CD14-positive monocyte (primary cell): ENCODE results near the gene STRN3. TPM values are rescaled to one million over a fixed set of nuclear protein-coding genes. Genes with fewer than 3 reads are reported as not detected.

Experiments used
- DNase-seq, 3 donors: peaks; one replicate each; pipeline ENCODE4 v3.0.0-alpha.2; 2011 to 2022
- H2AFZ ChIP-seq: 2 replicates; pipeline ENCODE4 v1.6.0; 2012; ENCODE audit warnings: mild to moderate bottlenecking, low read depth, low read length, inconsistent platforms; ENCODE audit not compliant: insufficient read depth, poor library complexity, severe bottlenecking
- H3K27ac ChIP-seq, 2 donors: 1 replicate in 1 of 2; 2 replicates in 1 of 2; pipeline ENCODE4 v1.5.1; 2012 to 2013; ENCODE audit warnings: low read length in 2 of 2, control low read depth in 1 of 2, inconsistent platforms in 1 of 2, low read depth in 1 of 2, mild to moderate bottlenecking in 1 of 2
- H3K27me3 ChIP-seq, 2 donors: one replicate each; pipeline versions ENCODE4 v1.6.0 to v1.6.1; 2011 to 2013; ENCODE audit warnings: low read length in 2 of 2; ENCODE audit not compliant: control insufficient read depth in 2 of 2, insufficient read depth in 2 of 2
- H3K36me3 ChIP-seq, 2 donors: replicated peaks in 1 of 2; 1 replicate in 1 of 2; 2 replicates in 1 of 2; pipeline versions ENCODE4 v1.5.1 to v1.6.1; 2012 to 2013; ENCODE audit warnings: low read length in 2 of 2, control low read depth in 1 of 2, inconsistent platforms in 1 of 2, mild to moderate bottlenecking in 1 of 2; ENCODE audit not compliant: insufficient read depth in 2 of 2, control insufficient read depth in 1 of 2
- H3K4me1 ChIP-seq, 2 donors: 1 replicate in 1 of 2; 2 replicates in 1 of 2; pipeline versions ENCODE4 v1.5.1 to v1.6.1; 2012 to 2013; ENCODE audit warnings: low read length in 2 of 2, control low read depth in 1 of 2, inconsistent platforms in 1 of 2, mild to moderate bottlenecking in 1 of 2, moderate library complexity in 1 of 2; ENCODE audit not compliant: insufficient read depth in 2 of 2, control insufficient read depth in 1 of 2
- H3K4me2 ChIP-seq: replicated peaks from 2 replicates; pipeline ENCODE3; 2012; ENCODE audit warnings: low read length, moderate library complexity, mild to moderate bottlenecking; ENCODE audit not compliant: poor library complexity, severe bottlenecking; ENCODE audit errors: extremely low read depth
- H3K4me3 ChIP-seq, 3 experiments: fragments of 200-600 bp in 1 of 3; sonication (generic) in 1 of 3; replicated peaks in 1 of 3; 1 replicate in 2 of 3; 2 replicates in 1 of 3; pipeline ENCODE4 v1.5.1; 2011 to 2013; ENCODE audit warnings: low read length in 3 of 3, mild to moderate bottlenecking in 3 of 3, control low read depth in 2 of 3, low read depth in 2 of 3, inconsistent platforms in 1 of 3, moderate library complexity in 1 of 3
- H3K79me2 ChIP-seq: 2 replicates; pipeline ENCODE4 v1.6.0; 2012; ENCODE audit warnings: mild to moderate bottlenecking, control low read depth, inconsistent platforms, low read length, moderate library complexity; ENCODE audit not compliant: insufficient read depth
- H3K9ac ChIP-seq: 2 replicates; pipeline ENCODE4 v1.6.0; 2017; ENCODE audit warnings: low read length, mild to moderate bottlenecking; ENCODE audit not compliant: insufficient read depth, poor library complexity, severe bottlenecking
- H3K9me3 ChIP-seq, 2 donors: replicated peaks in 1 of 2; 1 replicate in 1 of 2; 2 replicates in 1 of 2; pipeline versions ENCODE4 v1.5.1 to v1.6.1; 2012 to 2013; ENCODE audit warnings: low read length in 2 of 2, control low read depth in 1 of 2; ENCODE audit not compliant: control insufficient read depth in 1 of 2, insufficient read depth in 1 of 2
- H4K20me1 ChIP-seq: 2 replicates; pipeline ENCODE4 v1.6.0; 2012; ENCODE audit warnings: mild to moderate bottlenecking, low read length, control low read depth, moderate library complexity; ENCODE audit not compliant: insufficient read depth
- H3K27ac Mint-ChIP-seq, 7 donors: one replicate each; pipeline ENCODE4 v1.8.0; 2020; ENCODE audit warnings: mild to moderate bottlenecking in 7 of 7, mixed read lengths in 7 of 7, moderate library complexity in 6 of 7, inconsistent platforms in 2 of 7
- H3K27me3 Mint-ChIP-seq, 3 donors: one replicate each; pipeline ENCODE4 v1.8.0; 2021 to 2022; ENCODE audit warnings: low read depth in 3 of 3, mild to moderate bottlenecking in 3 of 3, mixed read lengths in 3 of 3, moderate library complexity in 3 of 3, inconsistent platforms in 1 of 3
- H3K36me3 Mint-ChIP-seq, 2 donors: one replicate each; pipeline ENCODE4 v1.8.0; 2020; ENCODE audit warnings: mixed read lengths in 2 of 2, inconsistent platforms in 1 of 2, mild to moderate bottlenecking in 1 of 2
- H3K4me1 Mint-ChIP-seq: one replicate; pipeline ENCODE4 v1.8.0; 2020; ENCODE audit warnings: mild to moderate bottlenecking, mixed read lengths
- H3K4me3 Mint-ChIP-seq, 2 donors: one replicate each; pipeline ENCODE4 v1.8.0; 2020; ENCODE audit warnings: mild to moderate bottlenecking in 2 of 2, mixed read lengths in 2 of 2, moderate library complexity in 1 of 2
- H3K9me3 Mint-ChIP-seq, 7 donors: one replicate each; pipeline ENCODE4 v1.8.0; 2020 to 2022; ENCODE audit warnings: mixed read lengths in 7 of 7, mild to moderate bottlenecking in 6 of 7, moderate library complexity in 6 of 7, inconsistent platforms in 2 of 7
- WGBS: methylation state at CpG from one replicate; pipeline ENCODE4 v1.1.5; 2013; ENCODE audit warnings: missing lambda C conversion rate; ENCODE audit not compliant: insufficient coverage; 5-methylcytosine and 5-hydroxymethylcytosine counted together
- intact Hi-C, 2 donors: fragments of 100-400 bp; cut with micrococcal nuclease; formaldehyde crosslinking; loops; one replicate each; pipeline versions ENCODE4 v1.15.0 to v1.15.1; 2023
- polyA plus RNA-seq, 3 donors: library from polyadenylated mRNA; depleted of rRNA in 1 of 3; unstranded in 2 of 3; stranded (reverse) in 1 of 3; fragments of 300-500 nt in 2 of 3; fragments of >200 nt in 1 of 3; fragmentation: Illumina TruSeq in 2 of 3; gene quantifications; 1 replicate in 2 of 3; 2 replicates in 1 of 3; pipeline ENCODE4 v1.2.3, GENCODE V29; 2012 to 2021
- TF ChIP-seq, protein P1 (sequence below): fragments of 200-600 bp; IDR thresholded peaks from one replicate; pipeline ENCODE4 v1.8.0; 2022; ENCODE audit warnings: antibody characterized with exemption, mild to moderate bottlenecking

Gene STRN3
- polyA plus RNA-seq, 3 donors = 1.0 to 12.0 (median 3.8) TPM

DNA sequence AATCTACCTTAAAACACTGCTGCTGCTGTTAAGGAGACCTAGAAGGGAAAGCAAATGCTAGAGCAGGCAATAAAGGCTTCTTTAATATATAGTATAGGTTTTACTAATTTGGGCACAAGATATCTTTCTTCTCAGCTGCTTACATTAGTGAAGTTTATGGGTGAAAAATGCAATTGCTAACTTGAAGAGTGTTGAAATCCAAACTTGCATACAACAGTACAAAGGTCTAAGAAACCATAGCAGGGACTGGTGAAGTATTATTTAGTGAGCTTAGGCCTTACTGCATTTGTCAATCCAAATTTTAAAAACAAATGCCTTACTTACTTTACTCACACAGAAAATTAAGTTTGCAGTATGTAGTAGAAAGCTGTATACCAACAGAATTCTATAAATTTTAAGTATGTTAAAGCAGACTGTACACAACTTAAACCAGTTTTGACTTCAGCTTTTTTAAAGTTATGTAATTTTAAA, 2.1 kb downstream of the STRN3 start:
- H3K4me1 Mint-ChIP-seq = peaks cover 26% of the 10 kb centered on the region
- Histone ChIP-seq H3K79me2 (peaks cover 84% of the 10 kb centered on the region), H3K27ac (peak overlapping the region in 1 of 2 donors; percentile 95), H3K36me3 (peaks cover 4 to 23% of the 10 kb centered on the region in 2 donors), H2AFZ (no peak overlapping the region), H3K27me3 (no peaks in the 10 kb centered on the region), H3K4me3 (peak overlapping the region in 1 of 3 experiments; percentile 90), H3K9me3 (no peaks in the 10 kb centered on the region), H3K9ac (no peak overlapping the region), H4K20me1 (peaks cover 12% of the 10 kb centered on the region), H3K4me2 (peak overlapping the region; percentile 84), H3K4me1 (peaks cover 23 to 34% of the 10 kb centered on the region in 2 donors)
- no peak for DNase-seq
- H3K9me3 Mint-ChIP-seq = no peaks in the 10 kb centered on the region
- H3K27me3 Mint-ChIP-seq = peaks cover 0 to 2% (median 0%) of the 10 kb centered on the region in 3 donors
- peak overlapping the region in 1 of 2 donors; percentile 11 for H3K4me3 Mint-ChIP-seq
- TF ChIP-seq, protein P1, sequence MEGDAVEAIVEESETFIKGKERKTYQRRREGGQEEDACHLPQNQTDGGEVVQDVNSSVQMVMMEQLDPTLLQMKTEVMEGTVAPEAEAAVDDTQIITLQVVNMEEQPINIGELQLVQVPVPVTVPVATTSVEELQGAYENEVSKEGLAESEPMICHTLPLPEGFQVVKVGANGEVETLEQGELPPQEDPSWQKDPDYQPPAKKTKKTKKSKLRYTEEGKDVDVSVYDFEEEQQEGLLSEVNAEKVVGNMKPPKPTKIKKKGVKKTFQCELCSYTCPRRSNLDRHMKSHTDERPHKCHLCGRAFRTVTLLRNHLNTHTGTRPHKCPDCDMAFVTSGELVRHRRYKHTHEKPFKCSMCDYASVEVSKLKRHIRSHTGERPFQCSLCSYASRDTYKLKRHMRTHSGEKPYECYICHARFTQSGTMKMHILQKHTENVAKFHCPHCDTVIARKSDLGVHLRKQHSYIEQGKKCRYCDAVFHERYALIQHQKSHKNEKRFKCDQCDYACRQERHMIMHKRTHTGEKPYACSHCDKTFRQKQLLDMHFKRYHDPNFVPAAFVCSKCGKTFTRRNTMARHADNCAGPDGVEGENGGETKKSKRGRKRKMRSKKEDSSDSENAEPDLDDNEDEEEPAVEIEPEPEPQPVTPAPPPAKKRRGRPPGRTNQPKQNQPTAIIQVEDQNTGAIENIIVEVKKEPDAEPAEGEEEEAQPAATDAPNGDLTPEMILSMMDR = no peak
- H3K27ac Mint-ChIP-seq = peak overlapping the region in 1 of 7 donors; percentile 0
- peaks cover 13 to 15% of the 10 kb centered on the region in 2 donors for H3K36me3 Mint-ChIP-seq
- intact Hi-C loops = loop anchor here in 1 of 2 donors (10.0 kb wide), 1 partner anchor 51 kb away; no protein-coding TSS in a partner anchor

DNA sequence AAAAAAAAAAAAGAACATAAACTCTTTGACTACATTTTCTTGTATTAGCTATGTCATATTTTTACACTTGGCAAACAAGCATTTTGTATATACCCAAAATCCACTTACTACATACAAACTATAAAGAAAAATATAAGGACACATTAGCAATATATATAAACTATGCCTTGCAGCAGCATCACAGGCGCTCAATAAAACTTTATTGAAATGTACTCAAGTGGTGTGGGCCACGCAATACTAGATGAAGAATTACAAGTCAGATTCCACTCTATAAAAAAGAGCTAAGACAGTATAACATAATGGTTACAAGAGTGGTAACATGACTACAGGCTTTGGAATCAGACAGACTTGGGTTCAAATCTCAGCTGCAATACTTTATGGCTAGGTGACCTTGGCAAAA, 3.8 kb downstream of the STRN3 start:
- Mint-ChIP-seq H3K27ac (no peak overlapping the region), H3K36me3 (peaks cover 20 to 26% of the 10 kb centered on the region in 2 donors)
- peak overlapping the region in 1 of 2 donors; percentile 22 for H3K27ac ChIP-seq

More for the DNA sequence above, 3.8 kb downstream of the STRN3 start:
- Histone ChIP-seq H3K36me3 (peaks cover 8 to 32% of the 10 kb centered on the region in 2 donors), H3K4me3 (no peak overlapping the region), H3K4me1 (peaks cover 17 to 26% of the 10 kb centered on the region in 2 donors), H3K79me2 (peaks cover 90% of the 10 kb centered on the region), H3K9me3 (no peaks in the 10 kb centered on the region), H4K20me1 (peaks cover 20% of the 10 kb centered on the region), H3K27me3 (no peaks in the 10 kb centered on the region), H2AFZ (no peak overlapping the region), H3K4me2 (no peak overlapping the region), H3K9ac (no peak overlapping the region)
- TF ChIP-seq, protein P1 = no peak
- DNase-seq = no peak
- no peak overlapping the region for H3K4me3 Mint-ChIP-seq
- H3K27me3 Mint-ChIP-seq = peaks cover 0 to 2% (median 0%) of the 10 kb centered on the region in 3 donors
- no CpG with 5 or more reads among the region's 2 CpGs for WGBS
- H3K9me3 Mint-ChIP-seq = no peaks in the 10 kb centered on the region
- intact Hi-C loops = loop anchor here in 1 of 2 donors (10.0 kb wide), 1 partner anchor 52 kb away; no protein-coding TSS in a partner anchor
- peaks cover 21% of the 10 kb centered on the region for H3K4me1 Mint-ChIP-seq
